EL (cell line): ENCODE data around the gene RNF7.
"Not testable (repeated sequence)": the region's sequence is repeated elsewhere in the genome, so short reads cannot be mapped to it uniquely, and the experiment has no call there.

Experiments used
- DNase-seq: peaks from one replicate; pipeline ENCODE4 v3.0.0-alpha.2; 2016

The RNF7 gene

GRCh38 chr3:141735770-141736465, 2.2 kb upstream of the RNF7 start:
- no peak for DNase-seq

DNA sequence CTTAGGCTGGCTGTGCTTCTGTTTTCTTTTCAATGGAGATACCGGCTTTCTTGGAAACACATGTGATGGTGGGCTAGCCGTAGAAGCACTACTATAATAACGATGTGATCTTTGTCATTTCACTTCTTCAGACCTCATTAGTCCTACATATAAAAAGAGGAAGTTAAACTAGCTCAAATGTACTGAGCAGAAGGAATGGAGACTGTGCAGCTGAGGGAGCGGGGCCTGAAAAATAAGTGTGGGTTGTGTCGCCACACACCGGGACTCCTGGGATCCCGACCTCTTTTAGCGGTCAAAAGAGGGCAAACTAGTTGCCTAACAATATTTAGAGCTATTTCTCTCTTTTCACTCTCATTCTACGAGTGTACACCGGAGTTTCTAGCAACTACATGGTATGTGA, 1.0 kb upstream of the RNF7 start:
- DNase-seq, result no peak

GRCh38 chr3:141737678-141738021, 448 bp upstream of the RNF7 start:
- DNase-seq, result no peak

GRCh38 chr3:141738891-141739363, 829 bp downstream of the RNF7 start:
- DNase-seq, result peak; percentile 58

- DNase-seq, result no peak
These were observed 1.6 kb downstream of the RNF7 start for GRCh38 chr3:141739731-141740130.

DNA sequence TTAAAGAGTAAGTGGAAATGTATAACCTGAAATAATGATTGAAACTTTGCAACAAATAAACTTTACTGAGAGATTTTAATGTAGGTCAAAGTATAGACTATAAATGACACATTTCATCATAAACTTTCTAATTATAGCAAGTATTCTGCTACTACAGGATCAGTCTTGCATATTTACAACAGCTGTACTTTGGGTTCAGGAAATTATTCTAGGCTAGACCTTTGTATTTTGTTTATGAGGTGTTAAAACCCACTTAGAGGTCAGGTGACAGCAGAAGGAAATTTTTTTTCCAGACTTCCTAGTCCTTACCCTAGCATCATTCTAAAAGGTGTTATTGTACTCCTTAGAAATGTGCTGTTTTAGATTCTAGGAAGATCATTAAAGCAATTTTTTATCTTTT, 2.3 kb downstream of the RNF7 start:
- DNase-seq, result no peak

GRCh38 chr3:141743305-141743704, 5.2 kb downstream of the RNF7 start:
- no peak for DNase-seq

- DNase-seq, result no peak
These were observed 8.9 kb downstream of the RNF7 start for GRCh38 chr3:141746962-141747361.

DNA sequence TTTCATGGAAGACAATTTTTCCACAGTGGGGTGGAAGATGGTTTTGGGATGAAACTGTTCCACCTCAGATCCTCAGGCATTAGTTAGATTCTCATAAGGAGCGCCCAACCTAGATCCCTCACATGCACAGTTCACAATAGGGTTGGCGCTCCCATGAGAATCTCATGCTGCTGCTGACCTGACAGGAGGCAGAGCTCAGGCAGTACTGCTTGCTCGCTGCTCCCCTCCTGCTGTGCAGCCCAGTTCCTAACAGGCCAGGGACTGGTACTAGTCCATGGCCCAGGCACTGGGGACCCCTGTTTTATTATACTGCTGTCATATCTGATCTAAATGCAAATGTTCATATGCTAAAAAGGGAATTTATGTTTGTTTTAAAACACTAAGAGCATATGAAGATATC, 15.3 kb downstream of the RNF7 start:
- no peak for DNase-seq

DNA sequence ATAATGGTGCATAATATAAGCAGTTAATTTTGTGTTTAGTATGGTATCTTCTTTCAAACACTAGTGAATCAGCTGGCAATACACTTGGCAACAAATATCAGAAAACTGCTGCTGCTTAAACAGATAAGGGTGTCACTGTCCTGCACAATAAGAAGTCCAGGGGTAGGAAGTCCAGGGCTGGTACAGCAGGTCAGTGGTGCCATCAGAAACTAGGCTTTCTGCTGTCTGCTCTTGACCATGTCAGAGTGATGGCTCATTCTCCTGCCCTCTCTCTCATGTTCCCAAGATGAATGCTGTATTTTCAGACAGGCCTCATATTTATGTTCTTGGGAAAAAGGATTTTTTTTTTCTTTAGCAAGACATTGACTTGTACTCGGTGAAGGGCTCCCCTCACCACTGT, 15.9 kb downstream of the RNF7 start:
- DNase-seq, result no peak

DNA sequence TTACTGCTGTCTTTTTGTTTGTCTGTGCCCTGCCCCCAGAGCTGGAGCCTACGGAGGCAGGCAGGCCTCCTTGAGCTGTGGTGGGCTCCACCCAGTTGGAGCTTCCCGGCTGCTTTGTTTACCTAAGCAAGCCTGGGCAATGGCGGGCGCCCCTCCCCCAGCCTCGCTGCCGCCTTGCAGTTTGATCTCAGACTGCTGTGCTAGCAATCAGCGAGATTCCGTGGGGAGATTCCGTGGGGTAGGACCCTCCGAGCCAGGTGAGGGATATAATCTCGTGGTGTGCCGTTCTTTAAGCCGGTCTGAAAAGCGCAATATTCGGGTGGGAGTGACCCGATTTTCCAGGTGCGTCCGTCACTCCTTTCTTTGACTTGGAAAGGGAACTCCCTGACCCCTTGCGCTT, 24.5 kb downstream of the RNF7 start:
- not testable (repeated sequence) for DNase-seq

GRCh38 chr3:141763088-141763750, 25.1 kb downstream of the RNF7 start, which contains the start of gene GRK7:
GRK7 (plus strand) TSS chr3:141763408; CDS start chr3:141778285, 14,877 bp downstream.
- DNase-seq, result no peak

- DNase-seq, result no peak
These were observed 25.9 kb downstream of the RNF7 start for GRCh38 chr3:141764045-141764444.

- no peak for DNase-seq
These were observed 26.4 kb downstream of the RNF7 start for GRCh38 chr3:141764465-141764864.

GRCh38 chr3:141764986-141765385, 26.9 kb downstream of the RNF7 start:
- DNase-seq, result no peak

DNA sequence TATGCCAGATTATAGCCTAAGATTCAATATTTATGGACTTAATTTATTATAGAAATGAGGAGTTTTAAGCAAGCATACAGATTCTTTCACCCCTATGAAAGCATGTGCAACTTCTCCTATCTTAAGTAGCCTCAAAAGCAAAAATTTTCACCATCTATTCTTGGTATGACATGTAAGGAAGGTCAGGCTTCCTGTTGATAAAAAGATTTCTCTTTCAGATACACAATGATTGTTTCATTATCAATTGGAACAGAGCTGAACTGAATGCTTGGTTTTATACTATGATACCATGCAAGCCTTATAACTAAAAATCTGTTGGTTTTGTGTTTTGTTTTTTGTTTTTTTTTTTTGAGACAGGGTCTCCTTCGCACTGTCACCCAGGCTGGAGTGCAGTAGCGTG, 29.0 kb downstream of the RNF7 start:
- DNase-seq, result no peak

GRCh38 chr3:141769221-141769894, 31.3 kb downstream of the RNF7 start:
- no peak for DNase-seq

DNA sequence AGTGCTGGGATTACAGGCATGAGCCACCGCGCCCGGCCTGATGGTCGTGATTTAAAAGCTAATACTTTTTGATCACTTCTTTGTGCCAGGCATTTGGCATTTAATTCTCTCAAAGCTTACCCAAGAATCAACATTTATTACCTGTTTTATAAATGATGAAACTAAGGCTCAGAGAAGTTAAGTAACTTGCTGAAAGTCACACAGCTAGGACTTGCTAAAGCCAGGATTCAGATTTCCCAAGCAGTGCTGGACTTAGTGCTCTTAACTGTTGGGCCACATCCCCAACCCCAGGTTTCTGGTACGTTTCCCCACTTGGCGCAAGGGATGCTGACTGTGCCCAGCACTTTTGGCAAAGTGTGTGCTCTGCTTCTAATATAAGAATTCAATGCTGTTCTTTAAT, 35.6 kb downstream of the RNF7 start:
- no peak for DNase-seq

- no peak for DNase-seq
These were observed 38.3 kb downstream of the RNF7 start for GRCh38 chr3:141776376-141776775.

DNA sequence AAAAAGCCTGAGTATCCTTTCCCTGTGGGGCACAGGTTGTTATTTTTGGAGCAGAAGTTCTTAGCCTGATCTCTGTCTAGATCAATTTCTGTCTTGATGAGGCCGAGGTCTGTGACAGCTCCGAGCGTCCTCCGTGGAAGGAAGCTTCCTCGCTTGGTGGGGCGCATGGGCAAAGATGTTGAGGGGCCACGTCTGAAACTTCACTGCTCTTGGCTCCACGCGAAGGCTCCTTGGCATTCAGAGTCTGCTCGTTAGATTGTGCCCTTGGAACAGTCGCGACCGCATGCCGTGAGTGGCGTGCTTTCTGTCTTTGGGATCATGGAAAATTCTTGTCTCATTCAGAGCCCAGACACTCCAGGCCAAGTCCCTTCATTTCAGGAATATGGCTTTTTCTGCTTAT, 38.8 kb downstream of the RNF7 start:
- no peak for DNase-seq

GRCh38 chr3:141777957-141778813, 40.1 kb downstream of the RNF7 start:
- DNase-seq, result no peak

GRCh38 chr3:141779667-141780066, 41.6 kb downstream of the RNF7 start:
- no peak for DNase-seq

DNA sequence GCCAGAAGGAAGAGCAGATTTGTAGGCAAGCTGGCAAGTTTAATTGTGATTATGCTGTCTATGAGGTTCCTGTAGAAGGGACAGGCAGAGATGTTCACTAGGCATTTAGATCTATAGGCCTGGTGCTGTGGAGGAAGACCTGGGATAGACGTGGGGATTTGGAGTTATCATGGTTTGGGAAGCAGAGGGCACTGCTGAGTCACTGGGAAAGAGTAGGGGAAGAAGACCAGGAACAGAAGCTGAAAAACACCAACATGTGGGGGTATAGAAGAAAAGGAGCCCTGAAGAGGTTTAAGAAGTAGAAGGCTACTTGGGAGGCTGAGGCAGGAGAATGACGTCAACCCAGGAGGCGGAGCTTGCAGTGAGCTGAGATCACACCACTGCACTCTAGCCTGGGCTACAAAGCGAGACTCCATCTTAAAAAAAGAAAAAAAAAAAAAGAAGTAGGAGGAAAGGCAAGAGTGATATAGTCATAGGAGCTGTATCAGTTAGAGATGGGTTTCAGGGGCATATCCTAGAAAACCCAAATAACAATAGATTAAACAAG, 44.4 kb downstream of the RNF7 start:
- DNase-seq, result no peak
